Umbilical cord (tissue), 2 donors: ENCODE results near the gene HOXA5. TPM values are rescaled to one million over a fixed set of nuclear protein-coding genes. Genes with fewer than 3 reads are reported as not detected.
A peak's percentile ranks its signal among the peaks of the same experiment; 100 is the strongest.

Source experiments
- DNase-seq: peaks from one replicate; pipeline ENCODE4 v3.0.0-alpha.2; 2015; ENCODE audit warnings: low spot score
- total RNA-seq: library from RNA; depleted of rRNA; stranded (reverse); fragments of >200 nt; gene quantifications from one replicate; pipeline ENCODE4 v1.2.3, GENCODE V29; 2014; ENCODE audit warnings: low replicate concordance; ENCODE audit not compliant: insufficient read depth

Gene HOXA5
- total RNA-seq, 1 donor from 2014 or later: 2.9 TPM

- peak; percentile 46 for DNase-seq
These were observed 16.7 kb upstream of the HOXA5 start for GRCh38 chr7:27160145-27160545.

DNA sequence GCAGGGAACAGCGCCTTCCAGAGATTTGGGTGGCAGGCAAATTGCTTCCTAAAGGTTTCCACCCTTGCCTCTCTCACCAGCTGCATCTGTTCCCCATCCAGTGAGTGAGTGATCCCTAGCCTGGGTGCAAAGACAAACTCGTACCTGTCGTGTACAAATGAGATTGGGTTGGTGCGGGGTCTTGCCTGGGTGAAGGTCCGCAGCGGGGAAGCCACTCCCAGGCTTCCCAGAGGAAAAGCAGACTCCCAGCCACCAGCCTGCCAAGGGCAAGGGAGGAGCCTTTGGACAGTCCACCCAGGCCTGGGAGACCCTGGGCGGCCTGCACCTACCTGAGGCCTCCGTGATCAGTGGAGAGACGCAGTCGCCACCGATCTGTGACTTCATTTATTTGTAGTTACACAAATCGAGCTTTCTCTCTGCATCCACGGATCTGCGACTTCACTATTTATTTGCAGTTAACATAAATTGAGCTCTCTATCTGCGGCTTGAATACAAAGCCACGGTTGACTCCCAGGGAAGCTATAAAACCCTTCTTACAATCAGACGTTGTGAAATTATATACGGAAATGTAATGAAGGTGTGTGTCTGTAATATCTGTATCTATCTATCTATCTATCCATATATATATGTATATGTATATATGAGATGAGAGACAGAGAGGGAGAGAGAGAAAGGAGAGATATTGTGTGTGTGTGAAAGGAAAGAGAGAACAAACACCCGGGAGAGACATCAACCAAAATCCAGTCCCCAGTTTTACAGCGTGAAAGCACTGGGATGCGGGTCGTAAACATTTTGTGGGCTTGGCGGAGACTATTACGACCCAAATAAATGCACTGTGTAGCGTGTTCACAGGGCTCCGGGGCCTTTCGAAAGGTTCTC, 16.0 kb upstream of the HOXA5 start:
- DNase-seq: no peak

DNA sequence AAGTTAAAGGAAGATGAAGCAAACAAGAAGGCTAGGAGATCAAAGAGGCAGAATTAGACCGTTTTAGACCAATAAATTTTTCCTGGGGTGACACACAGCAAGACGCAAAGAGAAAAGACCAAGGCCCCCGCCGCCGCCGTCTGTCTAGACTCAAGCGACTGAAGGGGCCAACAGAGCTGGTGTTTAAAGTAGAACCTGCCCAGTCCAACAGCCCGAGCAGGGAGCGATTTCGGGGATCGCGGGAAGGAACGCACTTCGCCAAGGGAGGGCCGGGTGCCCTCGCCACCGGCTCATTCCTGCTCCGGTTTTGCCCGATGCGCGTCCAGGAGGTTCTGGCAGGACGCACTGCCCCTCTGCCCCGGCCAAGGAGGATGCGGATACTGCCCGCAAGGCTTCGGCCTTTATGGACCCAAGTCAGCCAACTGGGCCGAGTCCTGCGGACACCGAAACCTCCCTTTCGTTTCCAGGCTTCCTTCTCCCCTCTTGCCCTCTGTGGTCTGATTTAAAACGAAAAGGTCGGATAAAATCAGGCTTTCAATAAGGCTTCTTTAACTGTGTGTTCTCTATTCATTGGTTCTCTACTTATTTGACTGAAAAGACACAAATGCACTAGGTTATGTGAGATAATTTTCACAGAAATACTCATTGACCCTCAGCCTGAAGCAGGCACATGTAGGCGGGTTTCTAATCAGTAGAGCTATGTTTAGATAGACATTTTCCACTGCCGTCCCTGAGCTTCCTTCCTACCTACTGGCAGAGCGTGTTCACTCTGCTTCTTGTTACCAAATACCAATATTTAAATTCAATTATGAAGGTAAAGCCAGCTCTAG, 15.2 kb upstream of the HOXA5 start:
- no peak for DNase-seq

GRCh38 chr7:27157702-27158431, 14.4 kb upstream of the HOXA5 start:
- no peak for DNase-seq

DNA sequence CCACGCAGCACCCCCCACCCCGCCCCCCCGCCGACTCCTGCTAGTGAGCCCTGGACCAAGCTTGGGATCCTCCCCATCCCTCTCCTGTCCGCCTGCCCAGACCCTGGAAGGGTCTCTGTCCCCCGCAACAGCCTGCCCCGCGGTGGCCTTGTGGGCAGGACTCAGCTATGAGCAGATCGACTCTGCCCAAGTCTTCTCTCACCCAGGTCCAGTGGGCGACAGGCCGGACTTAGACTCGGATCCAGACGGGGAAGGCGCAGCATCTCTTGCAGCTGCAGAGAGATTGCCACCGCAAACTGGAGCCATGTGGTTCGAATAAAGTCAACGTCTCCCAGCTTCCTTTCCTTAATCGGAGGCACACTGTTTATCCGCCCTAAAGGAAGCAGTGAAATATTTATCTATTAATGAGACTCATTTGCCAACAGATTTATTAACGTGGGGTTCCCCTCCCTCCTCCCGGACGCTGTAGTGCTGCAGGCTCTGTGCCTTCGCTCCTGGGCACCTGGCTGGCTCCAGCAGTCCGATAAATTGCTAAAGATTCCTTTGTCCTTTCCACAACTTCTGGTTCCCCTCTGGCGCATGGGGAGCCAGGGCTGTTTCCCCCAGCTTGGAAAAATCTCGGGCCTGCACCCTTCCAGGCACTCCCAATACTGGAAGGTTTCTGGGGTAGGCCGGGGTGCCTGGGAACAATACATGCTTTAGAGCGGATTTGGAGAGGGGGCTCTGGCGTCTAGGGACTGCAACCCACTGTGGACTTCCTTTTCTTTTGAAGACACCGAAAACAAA, 13.6 kb upstream of the HOXA5 start:
- peak; percentile 17 for DNase-seq

- DNase-seq: peak; percentile 85
These were observed 13.0 kb upstream of the HOXA5 start, which contains the start of gene HOXA7 for GRCh38 chr7:27156508-27156898. Gene HOXA7, minus strand, starts transcription at chr7:27156675. Its CDS starts 130 bp downstream, at chr7:27156545.

DNA sequence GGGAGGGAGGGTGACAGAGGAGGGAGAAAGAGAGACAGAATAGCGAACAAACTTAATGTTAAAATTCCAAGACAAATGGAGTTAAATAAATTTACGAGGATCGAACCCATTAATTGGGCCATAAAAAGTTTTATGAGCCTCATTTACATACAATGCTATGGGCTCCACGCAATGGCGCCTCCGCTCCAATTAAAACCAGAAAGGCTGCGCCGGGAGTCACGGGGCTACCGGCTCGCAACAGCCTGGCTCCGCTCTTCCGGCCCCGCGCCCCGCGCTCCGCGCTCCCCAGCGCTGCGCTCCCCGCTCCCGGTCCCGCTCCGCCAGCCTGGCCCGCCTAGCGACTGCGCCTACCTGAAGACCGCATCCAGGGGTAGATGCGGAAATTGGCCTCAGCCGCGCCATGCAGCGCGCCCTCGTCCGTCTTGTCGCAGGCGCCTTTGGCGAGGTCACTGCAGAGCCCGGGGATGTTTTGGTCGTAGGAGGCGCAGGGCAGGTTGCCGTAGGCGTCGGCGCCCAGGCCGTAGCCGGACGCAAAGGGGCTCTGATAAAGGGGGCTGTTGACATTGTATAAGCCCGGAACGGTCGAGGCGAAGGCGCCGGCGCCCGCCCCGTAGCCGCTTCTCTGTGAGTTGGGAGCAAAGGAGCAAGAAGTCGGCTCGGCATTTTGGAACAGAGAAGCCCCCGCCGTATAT, 12.5 kb upstream of the HOXA5 start:
- no peak for DNase-seq

- peak; percentile 48 for DNase-seq
These were observed 11.7 kb upstream of the HOXA5 start for GRCh38 chr7:27154901-27155815.

GRCh38 chr7:27154369-27154768, 10.9 kb upstream of the HOXA5 start:
- DNase-seq: no peak

DNA sequence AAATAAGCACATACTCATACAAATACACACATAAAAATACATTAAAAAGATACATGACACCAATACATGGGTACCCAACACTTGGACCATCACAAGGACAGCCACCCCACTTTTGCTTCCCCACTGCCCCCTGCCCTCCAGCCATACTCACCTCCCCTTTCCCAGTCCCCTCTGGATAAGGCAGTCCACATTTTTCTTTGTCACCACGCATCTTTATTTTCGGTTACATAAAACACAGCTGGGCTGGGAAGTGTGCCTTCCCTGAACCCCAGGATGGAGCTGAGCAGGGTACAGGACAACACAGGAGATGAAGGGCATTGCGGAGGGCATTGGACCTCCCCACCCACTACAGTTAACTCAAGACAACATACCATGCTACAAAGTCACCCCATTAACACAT, 10.0 kb upstream of the HOXA5 start:
- no peak for DNase-seq

GRCh38 chr7:27152816-27153442, 9.4 kb upstream of the HOXA5 start:
- DNase-seq: peak; percentile 40

DNA sequence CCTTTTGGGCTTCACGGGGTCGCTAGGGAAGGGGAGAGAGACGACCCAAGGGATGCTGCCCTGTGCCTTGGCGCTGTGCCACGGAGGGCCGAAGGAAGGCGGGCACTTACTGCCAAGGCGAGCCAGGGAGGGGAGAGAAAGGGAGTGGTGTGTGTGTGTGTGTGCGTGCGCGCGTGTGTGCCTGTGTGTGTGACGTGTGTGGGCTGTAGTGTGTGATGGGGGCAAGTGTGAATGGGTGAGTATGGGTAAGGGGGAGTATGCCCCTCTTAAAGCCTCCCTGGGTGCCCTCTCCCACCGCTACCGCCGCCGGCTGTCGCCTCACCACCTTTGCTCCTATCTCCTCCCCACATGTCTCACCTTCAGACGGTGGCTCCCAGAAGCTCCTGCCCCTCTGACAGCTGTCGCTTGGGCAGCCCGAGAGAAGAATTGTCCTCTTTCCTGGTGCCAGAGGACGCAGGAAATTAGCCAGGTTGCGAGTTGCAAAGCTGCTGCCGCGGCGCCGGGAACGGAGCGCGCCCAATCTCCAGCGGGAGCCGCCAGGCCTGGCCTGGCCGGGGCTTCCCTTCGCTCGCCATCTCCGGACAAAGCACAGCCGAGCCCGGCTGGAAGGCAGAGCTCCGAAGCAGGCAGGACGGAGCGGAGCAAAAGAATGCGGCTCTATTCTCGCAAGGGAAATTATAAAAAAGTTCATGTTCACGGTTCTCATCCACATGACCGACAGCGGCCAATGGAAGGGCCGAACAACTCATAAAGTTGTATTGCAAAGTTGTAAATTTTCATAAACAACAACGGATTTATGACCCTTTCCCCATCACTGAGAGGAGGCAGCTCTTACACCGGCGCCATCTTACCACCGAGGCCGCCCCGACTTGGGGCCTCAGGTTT, 8.7 kb upstream of the HOXA5 start, which contains the start of gene HOXA3:
Gene HOXA3 (minus strand): TSS at position 653 of the 885 bp plus-strand sequence. CDS start 41,943 bp downstream, outside the sequence.
- DNase-seq: peak; percentile 93

DNA sequence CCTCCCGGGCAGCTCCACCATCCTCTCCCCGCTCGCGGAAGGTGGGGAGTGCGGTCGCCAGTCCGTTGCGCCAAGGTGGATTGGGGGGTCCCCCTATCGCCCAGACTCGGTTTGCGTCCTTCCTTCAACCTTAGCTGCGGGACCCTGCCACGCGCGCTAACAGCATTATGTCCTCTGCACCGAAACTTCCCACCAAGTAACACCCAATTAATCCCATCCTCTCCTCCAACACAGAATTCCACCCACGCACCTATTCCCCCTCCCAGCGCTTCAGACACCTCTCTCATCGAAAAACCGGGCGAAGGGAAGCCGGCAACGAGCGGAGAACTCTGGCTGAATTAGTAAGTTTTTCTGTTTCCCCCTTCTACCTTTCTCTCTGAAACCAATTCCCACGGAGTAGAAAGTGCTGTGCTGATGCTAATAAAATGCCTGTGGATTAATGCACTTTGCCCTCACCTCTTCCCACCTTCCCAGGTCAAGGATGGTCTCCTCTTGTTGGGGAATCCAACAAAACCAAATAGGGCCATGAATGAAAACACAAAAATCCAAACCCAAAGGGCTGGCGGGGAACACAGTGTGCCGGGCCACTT, 8.0 kb upstream of the HOXA5 start:
- DNase-seq: peak; percentile 26

DNA sequence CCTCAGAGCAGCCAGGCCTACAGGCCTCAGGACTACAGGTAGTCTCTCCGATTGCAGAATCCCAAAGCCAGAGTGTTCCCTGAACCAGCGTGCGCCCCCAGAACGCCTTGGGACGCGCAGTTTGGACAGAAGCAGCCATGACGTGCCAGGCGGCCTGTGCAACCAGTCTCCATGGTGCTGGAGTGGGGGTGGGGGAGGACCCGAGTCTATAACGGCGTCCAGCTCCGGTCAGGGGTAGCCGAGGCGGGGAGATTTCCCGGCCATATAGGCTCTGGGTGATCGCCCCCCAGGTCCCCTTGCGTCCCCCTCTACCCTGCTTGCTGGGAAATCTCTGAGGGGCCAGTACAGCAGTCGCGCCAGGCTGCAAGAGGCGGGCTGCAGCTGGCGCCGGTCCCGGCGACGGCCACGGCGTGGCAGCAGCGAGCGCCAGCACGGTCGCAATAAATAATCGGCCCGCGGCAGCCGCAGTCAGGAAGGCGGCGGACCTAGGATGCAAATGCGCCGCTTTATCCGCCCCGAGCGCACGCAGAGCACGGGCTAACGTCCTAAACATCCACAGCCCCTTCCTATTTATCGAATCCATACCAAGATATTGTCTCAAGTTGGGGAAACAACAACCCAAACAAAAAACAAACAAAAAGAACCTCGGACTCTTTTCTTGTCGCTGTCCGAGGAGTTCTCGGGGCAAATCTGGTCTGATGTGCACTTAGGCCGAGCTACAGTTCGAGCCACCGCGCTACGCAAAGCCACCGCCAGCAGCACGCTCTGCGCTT, 7.3 kb upstream of the HOXA5 start:
- peak; percentile 89 for DNase-seq

DNA sequence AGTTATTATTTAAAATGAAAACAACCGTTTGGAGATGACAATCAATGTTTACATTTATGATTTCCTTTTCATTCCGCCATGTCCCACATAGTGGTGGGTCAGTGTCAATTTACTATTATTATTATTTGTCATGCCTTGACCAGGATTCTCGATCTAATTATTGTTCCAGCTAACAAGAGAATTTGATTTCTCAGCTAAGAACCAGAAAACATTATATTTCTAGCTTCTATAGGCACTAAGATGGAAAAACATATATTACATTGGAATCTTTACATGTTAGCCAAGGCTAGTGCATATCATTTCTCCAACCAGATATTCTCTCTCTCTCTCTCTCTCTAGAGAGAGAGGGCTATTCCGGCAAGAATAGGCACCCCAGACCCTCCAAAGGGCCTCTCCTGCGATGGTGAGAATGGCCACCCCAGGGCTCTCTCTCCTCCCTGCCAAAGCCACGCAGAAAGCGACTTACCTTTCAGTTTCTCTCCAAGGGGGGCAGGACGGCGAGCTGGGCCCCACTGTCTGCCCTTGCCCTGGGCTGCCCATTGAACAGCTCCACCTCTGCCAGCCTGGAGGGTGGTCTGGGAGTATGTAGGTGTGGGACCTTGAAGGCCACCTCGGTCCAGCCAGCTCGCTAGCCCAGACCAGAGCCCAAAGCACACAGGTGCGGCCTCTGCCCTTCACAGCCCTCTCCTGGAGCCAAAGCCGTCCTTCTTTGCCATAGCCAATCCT, 6.5 kb upstream of the HOXA5 start:
- no peak for DNase-seq
